Stimulated activated CD8-positive, alpha-beta memory T cell treated with anti-CD3 and anti-CD28 coated beads, Interleukin-12 subunit alpha, Interleukin-12 subunit beta, amount 100 ng/mL, for 4 hours (primary cell): ENCODE data around the gene BNIPL.

ENCODE experiments used
- DNase-seq: peaks from one replicate; pipeline ENCODE4 v3.0.0-alpha.2; 2020; ENCODE audit warnings: low read depth

Gene BNIPL, protein sequence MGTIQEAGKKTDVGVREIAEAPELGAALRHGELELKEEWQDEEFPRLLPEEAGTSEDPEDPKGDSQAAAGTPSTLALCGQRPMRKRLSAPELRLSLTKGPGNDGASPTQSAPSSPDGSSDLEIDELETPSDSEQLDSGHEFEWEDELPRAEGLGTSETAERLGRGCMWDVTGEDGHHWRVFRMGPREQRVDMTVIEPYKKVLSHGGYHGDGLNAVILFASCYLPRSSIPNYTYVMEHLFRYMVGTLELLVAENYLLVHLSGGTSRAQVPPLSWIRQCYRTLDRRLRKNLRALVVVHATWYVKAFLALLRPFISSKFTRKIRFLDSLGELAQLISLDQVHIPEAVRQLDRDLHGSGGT

DNA sequence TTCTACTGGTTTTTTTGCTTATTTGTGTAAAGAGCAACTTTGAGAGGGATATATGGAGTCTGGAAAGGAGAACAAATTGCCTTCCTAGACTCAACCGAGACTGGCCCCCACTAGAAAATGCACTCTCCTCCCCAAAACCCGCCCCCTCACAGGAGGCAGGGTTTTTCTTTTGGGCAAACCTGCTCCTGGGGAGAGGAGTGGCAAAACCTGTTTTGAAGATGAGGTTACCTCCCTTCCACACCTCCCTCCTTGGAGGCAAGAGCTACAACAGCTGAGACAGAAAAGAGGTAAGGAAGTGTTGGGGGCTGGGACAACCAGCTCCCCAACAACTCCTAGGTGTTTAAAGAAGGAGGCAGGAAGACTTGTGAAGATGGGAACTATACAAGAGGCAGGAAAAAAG is at the start of gene BNIPL:
Gene BNIPL (plus strand): TSS at position 231 of the 400 bp plus-strand sequence. CDS start 140 bp downstream, at position 371.
- no peak for DNase-seq

DNA sequence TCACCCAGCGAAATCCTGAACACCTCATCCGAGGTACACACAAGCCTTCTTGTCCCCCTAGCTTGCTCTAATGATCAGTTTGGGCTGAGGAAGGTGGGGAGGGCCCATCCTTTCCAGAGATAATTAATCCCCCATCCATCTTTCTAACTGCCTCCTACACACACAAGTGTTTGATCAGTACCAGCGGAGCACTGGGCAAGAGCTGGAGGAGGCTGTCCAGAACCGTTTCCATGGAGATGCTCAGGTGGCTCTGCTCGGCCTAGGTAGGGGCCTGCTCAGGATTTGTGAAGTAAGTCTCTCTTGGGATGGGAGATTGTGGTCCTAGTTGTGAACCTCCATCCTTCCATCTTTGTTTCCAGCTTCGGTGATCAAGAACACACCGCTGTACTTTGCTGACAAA is 48.5 kb upstream of the BNIPL start:
- DNase-seq = no peak

DNA sequence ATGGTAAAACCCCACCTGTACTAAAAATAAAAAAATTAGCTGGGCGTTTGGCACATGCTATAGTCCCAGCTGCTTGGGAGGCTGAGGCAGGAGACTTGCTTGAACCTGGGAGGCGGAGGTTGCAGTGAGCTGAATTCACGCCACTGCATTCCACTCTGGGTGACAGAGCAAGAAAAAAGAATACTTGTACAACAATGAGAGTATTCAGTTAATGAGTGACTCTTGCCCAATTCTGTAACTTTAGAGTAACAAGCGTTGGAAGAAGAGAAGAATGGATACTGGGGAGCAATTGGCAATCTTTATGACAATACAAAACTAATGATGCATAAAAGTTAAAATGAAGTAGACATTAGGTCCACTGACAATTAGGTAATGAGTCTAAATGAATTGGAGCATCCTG is 43.8 kb upstream of the BNIPL start:
- no peak for DNase-seq

DNA sequence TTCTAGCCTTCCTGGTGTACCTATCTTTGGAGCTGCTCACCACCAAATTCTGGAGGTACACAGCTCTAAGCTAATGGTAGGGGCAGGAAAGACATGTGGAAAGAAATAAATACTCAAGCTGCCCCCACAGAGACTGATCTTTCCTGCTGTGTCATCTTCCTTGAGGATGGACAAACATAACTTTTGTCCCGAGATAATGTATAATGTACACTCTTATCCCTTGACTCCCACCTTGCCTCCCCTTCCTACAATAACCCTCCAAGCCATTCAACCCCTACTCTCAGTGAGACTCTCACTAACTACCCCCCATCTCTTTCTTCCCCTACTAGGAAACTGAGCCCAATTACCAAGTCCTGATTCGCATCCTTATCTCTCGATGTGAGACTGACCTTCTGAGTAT is 42.1 kb upstream of the BNIPL start:
- no peak for DNase-seq

DNA sequence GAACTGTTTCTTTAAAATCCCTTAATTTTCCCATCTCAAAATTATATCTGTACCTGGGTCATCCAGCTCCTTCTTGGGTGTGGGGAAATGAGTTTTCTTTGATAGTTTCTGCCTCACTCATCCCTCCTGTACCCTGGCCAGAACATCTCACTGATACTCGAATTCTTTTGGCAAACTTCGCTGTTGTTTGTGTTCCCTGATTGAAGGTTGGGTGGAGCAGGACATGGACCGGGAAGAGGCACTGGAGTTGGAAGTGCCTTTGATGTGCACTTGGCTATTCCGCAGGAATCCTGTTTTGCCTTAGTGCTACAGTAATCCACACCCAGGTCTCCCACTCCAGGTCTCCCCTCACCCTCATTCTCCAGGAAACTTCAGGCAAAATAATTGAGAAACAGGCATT is 40.9 kb upstream of the BNIPL start:
- DNase-seq = no peak

DNA sequence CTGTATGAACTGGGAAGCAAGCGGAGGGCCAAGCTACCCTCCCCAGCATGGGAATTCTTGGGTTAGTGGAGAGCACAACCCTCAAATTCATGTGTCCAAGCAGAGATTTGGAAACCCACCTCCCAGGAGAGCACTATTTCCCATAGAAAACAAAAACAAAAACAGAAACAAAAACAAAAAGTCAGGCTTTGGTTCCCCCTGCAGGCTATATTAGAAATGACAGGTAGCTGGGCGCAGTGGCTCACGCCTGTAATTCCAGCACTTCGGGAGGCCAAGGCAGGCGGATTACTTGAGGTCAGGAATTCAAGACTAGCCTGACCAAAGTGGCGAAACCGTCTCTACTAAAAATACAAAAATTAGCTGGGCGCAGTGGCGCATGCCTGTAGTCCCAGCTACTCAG is 40.5 kb upstream of the BNIPL start:
- no peak for DNase-seq

DNA sequence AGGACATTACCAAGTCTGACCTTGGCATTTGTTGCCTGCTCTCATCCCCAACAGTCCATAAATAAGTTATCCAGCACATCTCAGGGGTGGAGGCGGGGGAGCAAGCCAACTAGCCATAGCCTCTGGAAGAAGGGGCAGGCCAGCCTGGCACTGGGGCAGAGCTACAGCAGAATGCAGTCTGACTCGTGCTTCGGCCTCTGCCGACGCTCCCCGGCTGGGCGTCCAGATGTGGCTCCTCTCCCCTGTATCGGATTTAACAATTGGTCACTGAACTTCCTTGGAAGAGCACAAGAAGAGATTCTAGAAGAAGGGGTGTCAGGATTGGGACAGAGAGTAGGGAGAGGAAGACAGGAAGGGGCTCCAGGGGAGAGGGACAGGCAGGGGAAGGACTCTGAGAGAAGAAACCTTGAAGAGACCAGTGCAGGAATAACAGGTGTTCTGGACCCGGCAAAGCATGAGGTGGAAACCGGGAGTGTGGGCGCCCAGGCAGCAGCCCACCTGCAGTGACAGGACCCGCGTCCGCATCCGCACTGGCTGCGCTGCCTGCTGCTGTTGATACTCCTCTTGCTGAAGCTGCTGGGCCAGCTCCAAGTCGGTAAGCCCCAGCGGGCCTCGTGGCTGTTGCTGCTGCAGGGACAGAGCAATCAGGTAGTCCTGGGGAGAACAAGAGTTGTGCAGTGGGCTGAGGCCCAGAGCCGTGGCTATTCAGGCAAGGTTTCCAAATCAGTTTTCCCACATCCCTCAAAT is 39.1 kb upstream of the BNIPL start:
- no peak for DNase-seq

DNA sequence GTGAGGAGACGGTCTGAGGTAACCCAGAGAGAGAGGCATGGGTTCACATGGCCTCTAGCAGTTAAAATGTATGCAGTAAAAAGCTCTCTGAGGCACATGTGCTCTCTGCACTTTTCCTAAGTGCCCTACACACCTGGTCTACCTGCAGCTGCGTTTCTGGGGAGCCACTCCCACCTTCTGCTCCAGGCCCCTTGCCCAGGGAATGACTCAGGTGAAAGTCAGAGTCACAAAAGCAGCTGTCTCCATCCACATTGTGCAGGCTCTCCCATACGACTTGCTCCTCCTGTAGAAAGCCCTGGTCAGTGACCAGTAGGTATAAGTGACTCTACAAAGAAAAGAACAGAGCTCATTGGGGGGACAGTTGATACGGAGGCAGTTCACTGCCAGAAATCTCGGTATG is 38.4 kb upstream of the BNIPL start:
- DNase-seq = no peak

DNA sequence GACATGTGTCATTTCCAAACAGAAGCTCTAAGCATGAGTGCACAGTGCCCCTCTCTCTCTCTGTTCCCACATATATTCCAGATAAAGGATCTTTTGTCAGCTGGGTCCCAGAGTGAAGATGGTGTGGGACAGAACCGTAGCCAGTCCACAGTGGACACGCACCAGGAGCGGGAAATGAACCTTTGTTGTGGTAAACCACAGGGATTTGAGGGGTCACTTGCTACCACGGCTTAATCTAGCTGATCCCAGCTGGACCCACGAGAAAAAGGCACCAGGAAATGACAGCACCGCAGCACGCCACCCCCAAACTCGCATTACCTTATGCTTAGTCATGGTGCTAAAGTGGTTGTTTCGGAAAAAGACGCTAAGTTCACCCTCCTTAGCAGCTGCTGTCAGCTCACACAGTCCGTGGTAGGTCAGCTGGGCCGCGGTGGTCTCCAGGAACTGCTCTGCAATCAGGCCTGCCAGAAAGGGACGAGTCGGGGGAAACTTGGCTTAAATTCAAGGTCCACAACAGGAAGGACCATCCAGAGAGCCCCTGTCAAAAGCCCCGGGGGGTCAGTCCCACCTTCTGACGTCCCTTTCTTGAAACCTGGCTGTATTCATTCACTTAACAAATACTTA is 37.2 kb upstream of the BNIPL start:
- no peak for DNase-seq

DNA sequence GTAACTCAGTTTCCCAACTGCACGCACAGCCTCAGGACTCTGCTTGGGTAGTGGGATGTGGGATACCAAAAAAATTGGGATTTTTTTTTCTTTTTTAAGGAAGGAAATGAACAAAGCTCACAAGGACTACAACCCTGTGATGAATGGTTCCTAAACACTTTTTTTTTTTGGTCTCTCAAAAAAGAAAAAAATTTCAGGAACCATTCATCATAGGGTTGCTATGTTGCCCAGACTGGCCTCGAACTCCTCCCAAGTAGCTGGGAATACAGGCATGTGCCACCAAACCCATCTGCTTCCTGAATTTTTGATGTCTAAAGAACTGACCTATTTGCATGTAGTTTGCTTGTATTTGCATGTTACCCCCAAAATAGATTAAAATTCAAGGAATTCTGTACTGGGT is 36.5 kb upstream of the BNIPL start:
- DNase-seq = no peak

DNA sequence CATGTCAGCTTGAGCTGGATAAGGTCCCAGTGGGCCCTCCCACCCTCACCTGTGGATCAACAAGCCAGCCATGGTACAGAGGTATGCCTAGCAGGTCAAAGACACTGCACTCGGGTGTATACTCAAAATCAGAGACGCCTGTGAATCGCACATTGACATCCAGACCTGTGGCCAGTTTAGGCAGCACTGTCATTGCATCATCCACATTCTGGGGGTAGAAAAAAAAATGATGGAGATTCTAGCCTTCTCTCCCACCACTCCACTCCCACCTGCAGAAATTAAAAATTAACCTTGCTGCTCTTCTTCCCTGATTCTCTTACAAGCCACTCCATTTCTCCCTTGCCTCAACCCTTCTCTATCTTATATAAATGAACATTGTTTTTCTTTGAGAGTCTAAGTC is 36.0 kb upstream of the BNIPL start:
- DNase-seq = no peak

DNA sequence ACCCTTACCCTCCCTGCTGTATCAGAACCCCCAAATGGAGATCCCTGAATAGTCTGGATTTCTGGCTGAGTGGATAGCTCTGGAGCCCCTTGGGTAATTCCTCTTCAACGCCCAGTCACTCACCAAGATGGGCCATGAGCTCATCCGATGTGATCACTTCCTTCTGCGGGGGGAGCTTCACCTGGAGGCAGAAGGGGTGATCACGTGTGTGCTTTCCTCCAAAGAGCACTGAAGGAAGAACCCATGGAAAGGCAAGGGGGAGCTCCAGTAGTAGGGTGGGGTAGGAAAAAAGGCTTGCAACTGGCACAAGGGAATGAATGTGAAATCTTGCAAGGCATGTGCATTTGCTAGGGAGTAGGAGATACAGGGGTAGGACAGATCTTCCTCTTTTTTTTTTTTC is 34.8 kb upstream of the BNIPL start:
- no peak for DNase-seq

DNA sequence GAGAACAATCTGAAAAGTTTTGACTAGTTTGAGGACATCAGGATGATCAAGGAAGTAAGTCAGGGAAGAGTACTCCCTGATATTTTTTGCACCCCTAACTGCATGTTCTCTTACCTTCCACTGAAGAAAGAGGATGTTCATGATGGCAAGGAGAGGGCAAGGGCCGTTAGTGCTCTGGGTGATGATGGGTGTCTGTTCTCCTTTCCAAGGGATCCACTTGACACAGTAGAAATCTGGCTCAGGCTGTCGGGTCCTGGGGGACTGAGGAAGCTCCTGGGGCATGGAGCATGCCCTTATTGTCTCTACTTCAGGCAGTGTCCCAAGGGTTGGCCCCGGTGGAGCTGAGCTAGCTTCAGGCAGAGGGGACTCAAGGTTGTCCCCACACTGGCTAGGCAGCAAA is 34.3 kb upstream of the BNIPL start:
- DNase-seq = no peak

DNA sequence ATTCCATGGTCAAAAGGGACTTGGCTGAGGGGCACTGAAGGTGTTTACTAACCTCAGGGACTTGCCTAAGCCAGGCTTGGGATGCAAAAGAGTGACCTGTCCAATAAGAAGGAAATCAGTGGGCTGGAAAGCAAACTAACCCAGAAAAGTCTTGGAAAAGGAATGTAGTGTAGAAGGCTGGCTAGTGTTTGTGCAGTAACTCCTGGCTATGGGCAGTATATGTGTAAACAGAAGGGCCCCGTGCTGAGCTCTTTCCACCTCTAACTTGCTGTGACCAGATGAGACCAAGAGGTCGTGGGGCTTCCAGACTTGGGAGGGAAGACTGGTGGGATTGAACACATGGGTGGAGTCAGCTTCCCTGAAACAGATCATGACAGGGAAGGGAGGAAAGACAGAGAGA is 33.8 kb upstream of the BNIPL start:
- no peak for DNase-seq

DNA sequence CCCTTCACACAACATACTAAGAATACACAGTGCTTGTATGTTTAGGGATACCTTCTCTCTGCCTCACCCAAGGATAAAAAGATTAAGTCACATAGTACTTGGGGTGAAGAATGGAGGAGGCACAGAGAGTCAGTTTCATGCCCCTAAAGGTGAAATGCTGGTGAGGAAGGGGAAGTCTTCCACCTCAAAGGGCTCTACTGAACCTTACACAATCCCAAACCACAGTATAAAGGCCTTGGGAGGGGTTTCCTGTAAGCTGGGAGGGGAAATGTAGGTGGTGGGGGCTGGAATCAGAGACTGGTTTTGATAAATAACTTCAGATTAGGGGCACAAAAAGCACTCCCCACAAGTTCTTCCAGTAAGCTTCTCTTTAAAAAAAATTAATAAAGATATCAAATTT is 33.2 kb upstream of the BNIPL start:
- DNase-seq = no peak

DNA sequence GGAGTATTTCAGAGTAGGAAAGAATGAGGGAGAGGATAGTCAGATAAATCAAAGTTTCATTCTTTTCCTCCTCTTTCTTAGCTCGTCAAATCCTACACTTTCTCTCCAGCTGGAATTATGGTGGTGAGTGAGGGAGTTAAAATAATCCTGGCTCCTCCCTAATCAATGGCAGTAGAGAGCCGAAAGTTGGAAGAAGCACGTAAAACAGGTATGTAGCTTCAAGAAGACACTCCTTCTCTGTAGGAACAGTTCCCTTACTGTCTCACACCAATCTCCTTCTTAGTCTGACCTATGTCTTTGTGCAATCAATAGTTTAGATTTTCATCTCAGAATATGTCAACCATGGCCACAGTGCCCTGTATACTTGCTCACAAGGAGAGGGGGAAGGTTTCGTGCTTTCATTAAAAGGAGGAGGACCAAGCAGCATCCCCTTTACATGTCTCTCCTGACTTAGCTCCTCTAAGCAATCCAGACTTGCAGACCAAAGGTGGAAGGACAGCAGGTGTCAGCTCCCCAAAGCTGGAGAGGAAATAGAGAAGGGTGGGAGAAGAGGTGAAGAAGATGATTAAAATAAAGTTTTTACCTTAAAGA is 30.6 kb upstream of the BNIPL start:
- DNase-seq = no peak

DNA sequence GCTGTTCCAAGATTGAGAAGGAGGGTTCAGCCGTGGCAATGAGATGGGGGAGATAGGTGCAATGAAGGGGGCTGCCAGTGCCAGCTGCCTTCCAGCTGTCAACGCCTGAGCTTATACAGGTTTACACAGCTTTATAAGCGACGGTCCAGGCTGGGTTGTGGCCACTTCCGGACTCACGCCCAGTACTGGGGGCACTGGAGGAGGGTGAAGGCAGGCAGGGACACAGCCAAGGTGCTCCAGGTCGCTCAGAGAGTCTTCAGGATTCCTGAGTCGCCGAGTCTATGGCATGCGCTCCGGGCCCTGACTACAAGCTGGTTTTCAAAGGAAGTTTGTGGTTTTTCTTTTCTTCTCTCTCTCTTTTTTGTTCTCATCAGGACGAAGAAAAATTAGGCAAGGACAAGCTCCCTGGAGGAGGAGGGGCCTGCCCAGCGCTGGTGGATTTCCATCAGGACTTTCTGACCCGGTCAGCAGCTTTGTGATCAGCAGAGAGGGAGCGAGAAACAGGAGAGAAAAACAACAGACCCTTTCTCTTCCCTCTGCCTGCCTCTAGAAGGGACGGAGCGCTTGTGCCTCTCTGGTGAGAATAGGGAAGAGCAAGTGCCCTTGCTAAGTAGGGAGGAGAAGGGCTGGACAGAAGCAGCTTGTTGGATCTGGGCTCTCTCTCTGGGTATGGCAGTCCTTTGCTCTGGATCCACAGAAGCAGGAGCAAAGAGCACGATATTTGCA is 29.9 kb upstream of the BNIPL start, which contains the start of gene MINDY1:
Gene MINDY1 (minus strand): TSS at position 576 of the 726 bp plus-strand sequence. CDS start 4,285 bp downstream, outside the sequence.
- no peak for DNase-seq

DNA sequence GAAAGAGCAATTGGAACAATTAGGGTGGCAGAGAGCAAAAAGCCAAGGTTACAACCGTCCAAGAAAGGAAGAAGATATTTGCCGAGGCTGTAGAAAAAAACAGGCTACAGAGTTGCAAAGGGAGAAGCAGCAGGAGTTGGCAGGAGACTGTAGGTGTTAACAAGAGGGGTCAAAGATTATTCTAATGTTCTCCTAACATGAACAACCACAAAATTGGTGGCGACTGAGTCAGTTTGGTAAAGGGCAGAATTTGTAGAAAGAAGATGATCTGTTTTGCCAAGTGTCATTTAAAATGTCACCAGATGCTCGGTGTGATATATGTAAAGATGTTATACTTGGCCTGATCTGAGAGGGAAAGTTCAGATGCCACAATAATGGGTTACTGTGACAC is 28.5 kb upstream of the BNIPL start:
- no peak for DNase-seq

DNA sequence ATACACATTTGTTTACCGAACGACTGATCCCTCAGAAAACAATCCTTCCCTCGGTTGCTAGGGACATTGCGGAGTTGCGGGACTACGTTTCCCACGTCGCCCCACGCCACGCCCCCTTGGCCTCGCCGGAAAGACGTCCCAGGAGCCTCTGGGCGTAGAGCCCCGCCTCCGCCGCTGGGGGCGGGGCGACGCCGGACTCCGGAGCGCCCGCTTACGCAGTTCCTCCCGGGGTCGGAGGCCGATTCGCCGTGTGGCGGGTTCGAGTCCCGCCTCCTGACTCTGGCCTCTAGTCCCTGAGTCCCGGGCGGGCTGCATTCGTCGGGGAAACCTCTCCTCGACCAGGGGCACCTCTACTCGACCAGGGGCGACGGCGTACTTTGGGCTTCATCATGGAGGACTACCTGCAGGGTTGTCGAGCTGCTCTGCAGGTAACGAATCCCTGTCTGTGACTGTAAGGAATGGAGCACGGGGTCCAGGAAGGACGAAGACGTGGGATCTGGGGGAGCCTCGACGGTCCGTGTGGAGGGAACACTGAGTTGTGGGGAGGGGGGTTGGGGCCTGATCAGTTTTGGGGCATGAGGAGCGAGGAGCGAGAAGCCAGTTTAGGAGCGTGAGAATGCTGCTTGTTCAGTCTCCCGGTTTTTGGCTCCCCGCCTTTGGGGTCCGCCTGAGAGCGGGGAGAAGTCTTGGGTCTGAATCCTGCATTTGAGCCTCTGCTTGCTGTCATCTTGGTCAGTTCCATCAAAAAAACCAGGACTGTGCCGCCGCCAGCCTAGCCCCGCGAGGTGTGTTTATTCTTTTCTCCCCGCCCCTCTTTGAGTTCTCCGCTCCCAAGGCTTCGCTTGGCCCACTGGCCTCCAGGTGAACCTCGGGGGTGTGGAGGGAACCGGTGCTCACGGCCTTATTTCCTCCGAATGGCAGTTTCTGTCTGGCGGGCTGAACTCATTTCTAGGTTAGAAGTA is 27.9 kb upstream of the BNIPL start, which contains the start of gene PRUNE1:
Gene PRUNE1 (plus strand): TSS at position 206 of the 962 bp plus-strand sequence. CDS start 184 bp downstream, at position 390.
- DNase-seq = peak; percentile 90

DNA sequence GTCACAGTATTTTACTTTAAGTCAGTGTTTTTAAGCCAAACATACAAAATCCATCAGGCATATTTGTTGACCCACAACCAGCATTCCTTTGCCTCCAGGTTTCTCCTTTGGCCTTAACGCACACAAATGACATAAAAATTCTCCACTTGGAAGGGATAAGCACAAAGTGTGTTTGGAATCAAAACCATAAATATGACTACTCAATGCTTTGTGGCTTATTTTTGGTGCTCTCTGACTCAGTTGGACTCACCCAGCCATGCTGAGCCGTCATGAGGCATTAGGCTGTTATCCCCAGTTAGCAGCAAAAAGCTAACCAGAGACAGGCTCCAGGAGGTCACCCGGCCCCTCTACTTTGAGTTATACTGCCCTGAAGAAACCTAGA is 27.2 kb upstream of the BNIPL start:
- DNase-seq = no peak
